HepG2 (cell line): Measurements from ENCODE around the gene SYT17. TPM values are rescaled to one million over a fixed set of nuclear protein-coding genes. Genes with fewer than 3 reads are reported as not detected.

ENCODE experiments used
- ATAC-seq: fragments of 200-7000 bp; cut with Tn5 transposase; 3 replicates; pipeline ENCODE4 v1.9.1; 2020; ENCODE audit warnings: mild to moderate bottlenecking, moderate library complexity
- BruUV-seq: library from RNA; stranded (reverse); fragments of 400-500 nt; replicated peaks from 2 replicates; lab custom pipeline; 2021; lab: Mats Ljungman, UMichigan
- CTCF ChIA-PET: fragments of 300-600 bp; formaldehyde crosslinking; extraction: SDS; loops from one replicate; lab custom pipeline; 2021; ENCODE audit warnings: low total read pairs, inconsistent platforms, low intra/inter-chr PET ratio; lab: Yijun Ruan, JAX
- POLR2A ChIA-PET: fragments of 350-600 bp; sonication (Branson Sonifier 250); formaldehyde crosslinking; loops from one replicate; lab custom pipeline; 2020; ENCODE audit warnings: antibody characterized with exemption, inconsistent platforms; lab: Yijun Ruan, JAX
- DNase-seq: peaks from one replicate; pipeline ENCODE4 v3.0.0-alpha.2; 2015; ENCODE audit warnings: low spot score
- FAIRE-seq: peaks from 3 replicates; lab custom pipeline; 2011; peaks lifted over from hg19 to GRCh38; lab: Jason Lieb, UNC
- H2AFZ ChIP-seq: one replicate; pipeline ENCODE4 v1.6.1; 2011; ENCODE audit warnings: low read length, inconsistent platforms
- H3K27ac ChIP-seq: fragments of 300-600 bp; 3 replicates; pipeline ENCODE4 v1.8.0; 2011; ENCODE audit warnings: mixed run types, mild to moderate bottlenecking, mixed read lengths, low read length, inconsistent platforms; ENCODE audit not compliant: insufficient read depth; ENCODE audit errors: extremely low read length
- H3K27me3 ChIP-seq, 2 experiments: fragments of 200-600 bp in 1 of 2; 2 replicates in 1 of 2; 3 replicates in 1 of 2; pipeline versions ENCODE4 v1.6.0 to v1.8.0; 2011; ENCODE audit warnings: low read length in 2 of 2, mild to moderate bottlenecking in 2 of 2, moderate library complexity in 2 of 2, inconsistent platforms in 1 of 2; ENCODE audit not compliant: insufficient read depth in 2 of 2, control insufficient read depth in 1 of 2
- H3K36me3 ChIP-seq, 2 experiments: fragments of 200-600 bp in 1 of 2; replicated peaks in 1 of 2; 2 replicates in 1 of 2; 3 replicates in 1 of 2; pipeline versions ENCODE4 v1.5.1 to v1.8.0; 2011; ENCODE audit warnings: low read length in 2 of 2, inconsistent platforms in 1 of 2; ENCODE audit not compliant: insufficient read depth in 2 of 2, control insufficient read depth in 1 of 2
- H3K4me1 ChIP-seq: 2 replicates; pipeline ENCODE4 v1.5.1; 2012; ENCODE audit warnings: low read length, inconsistent platforms; ENCODE audit not compliant: insufficient read depth
- H3K4me2 ChIP-seq: 2 replicates; pipeline ENCODE4 v1.6.0; 2011; ENCODE audit warnings: low read depth, low read length, inconsistent platforms
- H3K4me3 ChIP-seq, 3 experiments: fragments of 200-600 bp in 1 of 3; sonication (generic), shearing (Covaris generic) in 1 of 3; replicated peaks in 1 of 3; 2 replicates each; pipeline ENCODE4 v1.5.1; 2011 to 2016; ENCODE audit warnings: low read length in 3 of 3, inconsistent platforms in 2 of 3, low read depth in 2 of 3, mild to moderate bottlenecking in 2 of 3, control low read depth in 1 of 3, mixed read lengths in 1 of 3; ENCODE audit not compliant: insufficient read depth in 1 of 3
- H3K79me2 ChIP-seq: one replicate; pipeline ENCODE4 v1.6.1; 2011; ENCODE audit warnings: low read length, inconsistent platforms; ENCODE audit not compliant: insufficient read depth
- H3K9ac ChIP-seq: 2 replicates; pipeline ENCODE4 v1.6.0; 2011; ENCODE audit warnings: mild to moderate bottlenecking, low read depth, low read length, inconsistent platforms; ENCODE audit not compliant: insufficient read depth
- H3K9me3 ChIP-seq: 2 replicates; pipeline ENCODE4 v1.5.1; 2012; ENCODE audit warnings: mild to moderate bottlenecking, low read length
- H4K20me1 ChIP-seq: 2 replicates; pipeline ENCODE4 v1.6.0; 2011; ENCODE audit warnings: inconsistent platforms, mild to moderate bottlenecking, low read length, moderate library complexity; ENCODE audit not compliant: insufficient read depth
- AGO2 ChIP-seq: fragments of 200-400 bp; formaldehyde crosslinking; optimal IDR thresholded peaks from 2 replicates; pipeline ENCODE3; 2017; ENCODE audit warnings: mild to moderate bottlenecking, low read depth, low read length, moderate library complexity
- E2F2 ChIP-seq: sonication (generic); formaldehyde crosslinking; IDR thresholded peaks from 2 replicates; pipeline ENCODE4 v1.4.0; 2020; ENCODE audit warnings: missing genetic modification reagents, borderline replicate concordance
- ESRRA ChIP-seq: sonication (generic); formaldehyde crosslinking; IDR thresholded peaks from 2 replicates; pipeline ENCODE4 v1.5.1; 2020; ENCODE audit warnings: mild to moderate bottlenecking, low read depth, missing genetic modification reagents
- GMEB2 ChIP-seq: IDR thresholded peaks from 2 replicates; pipeline ENCODE4 v1.6.1; 2016; ENCODE audit warnings: missing biosample characterization, missing genetic modification reagents, low read depth
- HDAC6 ChIP-seq: fragments of 200-600 bp; sonication (generic); IDR thresholded peaks from 2 replicates; pipeline ENCODE4 v1.7.0; 2017; ENCODE audit warnings: mild to moderate bottlenecking, antibody characterized with exemption, low read length, low read depth
- HIC2 ChIP-seq: sonication (generic); formaldehyde crosslinking; IDR thresholded peaks from 2 replicates; pipeline ENCODE4 v1.9.0; 2022; ENCODE audit warnings: low read depth, missing genetic modification reagents
- REST ChIP-seq, 2 experiments: IDR thresholded peaks; 2 replicates each; pipeline ENCODE4 v1.6.1; 2011 to 2012; ENCODE audit warnings: low read length in 2 of 2, borderline replicate concordance in 1 of 2, low read depth in 1 of 2, mild to moderate bottlenecking in 1 of 2, moderate library complexity in 1 of 2
- THAP8 ChIP-seq: sonication (generic); formaldehyde crosslinking; IDR thresholded peaks from 2 replicates; pipeline ENCODE4 v1.5.1; 2020; ENCODE audit warnings: missing genetic modification reagents, mild to moderate bottlenecking, borderline replicate concordance
- ZBTB7A ChIP-seq: sonication (generic); formaldehyde crosslinking; IDR thresholded peaks from 2 replicates; pipeline ENCODE4 v1.8.0; 2022; ENCODE audit warnings: mild to moderate bottlenecking, missing genetic modification reagents
- ZFP1 ChIP-seq: IDR thresholded peaks from 2 replicates; pipeline ENCODE4 v1.6.1; 2016
- ZMYM4 ChIP-seq: sonication (generic); formaldehyde crosslinking; IDR thresholded peaks from 2 replicates; pipeline ENCODE4 v1.8.1; 2023; ENCODE audit warnings: mild to moderate bottlenecking, missing genetic modification reagents
- ZNF12 ChIP-seq: sonication (generic); formaldehyde crosslinking; IDR thresholded peaks from 2 replicates; pipeline ENCODE4 v1.5.0; 2020; ENCODE audit warnings: missing genetic modification reagents
- ZSCAN30 ChIP-seq: sonication (generic); formaldehyde crosslinking; IDR thresholded peaks from 2 replicates; pipeline ENCODE4 v1.5.0; 2020; ENCODE audit warnings: mild to moderate bottlenecking, missing genetic modification reagents
- WGBS: methylation state at CpG from one replicate; pipeline ENCODE4 v1.1.6; 2017; ENCODE audit warnings: low lambda C conversion rate; 5-methylcytosine and 5-hydroxymethylcytosine counted together
- in situ Hi-C: cut with HindIII; loops from 2 replicates; pipeline ENCODE4 v1.10.0; 2017; ENCODE audit warnings: low pct_unique_long_range_greater_than_20kb; ENCODE audit not compliant: extremely low pct_ligation_motif_present
- intact Hi-C: fragments of 100-400 bp; cut with micrococcal nuclease; formaldehyde crosslinking; loops from one replicate; pipeline ENCODE4 v1.10.0; 2022; ENCODE audit not compliant: unreplicated experiment
- polyA plus RNA-seq, 8 experiments: library from polyadenylated mRNA; depleted of rRNA in 3 of 8; stranded (reverse) in 7 of 8; unstranded in 1 of 8; fragments of >200 nt; fragmentation: Illumina TruSeq in 4 of 8; extraction: Trizol in 4 of 8; gene quantifications; 2 replicates each; pipeline versions ENCODE4 v1.2.1 to v1.2.3, GENCODE V29; 2011 to 2016; ENCODE audit warnings: low read depth in 4 of 8, missing spikeins in 1 of 8, mixed read lengths in 1 of 8; ENCODE audit not compliant: insufficient read depth in 1 of 8
- total RNA-seq, 5 experiments: library from RNA; depleted of rRNA; stranded (reverse); fragments of >200 nt; fragmentation: Illumina TruSeq; extraction: Trizol; gene quantifications; 2 replicates each; pipeline ENCODE4 v1.2.3, GENCODE V29; 2016; ENCODE audit warnings: low read depth in 1 of 5

SYT17 gene
- total and polyA plus RNA-seq, 2 of the 13 experiments (the other 11 are each of a cell fraction or from before 2014, with no cell fraction given), result 0.44 TPM; not detected in 1

DNA sequence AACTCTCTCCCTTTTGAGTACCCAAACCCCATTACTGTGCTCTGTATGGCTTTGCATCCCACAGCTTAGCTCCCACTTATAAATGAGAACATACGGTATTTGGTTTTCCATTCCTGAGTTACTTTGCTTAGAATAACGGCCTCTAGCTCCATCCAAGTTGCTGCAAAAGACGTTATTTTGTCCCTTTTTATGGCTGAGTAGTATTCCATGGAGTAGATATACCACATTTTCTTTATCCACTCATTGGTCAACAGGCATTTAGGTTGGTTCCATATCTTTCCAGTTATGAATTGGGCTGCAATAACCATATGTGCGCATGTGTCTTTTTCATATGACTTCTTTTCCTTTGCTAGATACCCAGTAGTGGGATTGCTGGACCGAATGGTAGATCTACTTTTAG is 19.9 kb upstream of the SYT17 start (continued):
- TF ChIP-seq ZBTB7A (CRISPR knock-in tag) (no peak), THAP8 (CRISPR knock-in tag) (no peak), ZNF12 (CRISPR knock-in tag) (no peak)
- TF ChIP-seq, all 625 proteins: peak for 0

GRCh38 chr16:19151310-19151709 is 16.7 kb upstream of the SYT17 start:
- FAIRE-seq, result no peak
- no TSS peak for BruUV-seq
- WGBS, result 1% methylated on average over 2 of the region's 2 CpGs
- intact Hi-C loops, result no loop called here
- Histone ChIP-seq H3K9me3 (no peaks in the 10 kb centered on the region), H3K4me1 (no peaks in the 10 kb centered on the region), H3K27me3 (peaks cover 2 to 12% of the 10 kb centered on the region in 2 experiments; a peak in 2 of 5 replicates), H3K4me3 (no peak overlapping the region), H3K36me3 (no peaks in the 10 kb centered on the region), H2AFZ (no peak overlapping the region), H3K79me2 (no peaks in the 10 kb centered on the region), H3K27ac (no peak overlapping the region), H3K4me2 (no peak overlapping the region), H3K9ac (no peak overlapping the region)
- no peak for TF ChIP-seq AGO2
- no peak for TF ChIP-seq ZFP1 (CRISPR knock-in tag)
- TF ChIP-seq ESRRA (CRISPR knock-in tag), result no peak
- no peak for TF ChIP-seq REST (IDR thresholded peaks at IDR 0.05; ENCODE audit: borderline replicate concordance in 1 of 2, low read depth in 1 of 2, low read length in 2 of 2)
- no peak for TF ChIP-seq GMEB2
- no peak for TF ChIP-seq E2F2 (CRISPR knock-in tag)
- no peak for TF ChIP-seq HIC2 (CRISPR knock-in tag)
- no peak for TF ChIP-seq ZSCAN30 (CRISPR knock-in tag)
- no peak for TF ChIP-seq ZMYM4 (CRISPR knock-in tag)
- no peak for TF ChIP-seq HDAC6
- TF ChIP-seq, all 625 proteins: peak for 0
- in situ Hi-C loops, result no loop called here
- ChIA-PET CTCF (no interaction called here), POLR2A (no interaction called here)
- no peak for ATAC-seq
- H4K20me1 ChIP-seq, result no peaks in the 10 kb centered on the region
- no peak for DNase-seq
